H1 (cell line): Measurements from ENCODE around the gene VWCE. TPM values are rescaled to one million over a fixed set of nuclear protein-coding genes. Genes with fewer than 3 reads are reported as not detected.

Experiments used
- CTCF ChIA-PET: fragments of 300-600 bp; sonication (Branson Sonifier 250); formaldehyde crosslinking; loops from one replicate; lab custom pipeline; 2021; ENCODE audit not compliant: partially characterized antibody; lab: Charles Lee
- POLR2A ChIA-PET: fragments of 300-600 bp; sonication (Branson Sonifier 250); formaldehyde crosslinking; loops from one replicate; lab custom pipeline; 2021; ENCODE audit warnings: inconsistent platforms; ENCODE audit not compliant: partially characterized antibody; lab: Charles Lee
- DNase-seq, 2 experiments: peaks; one replicate each; pipeline versions ENCODE4 v3.0.0 to v3.0.0-alpha.2; 2010 to 2022; ENCODE audit warnings: low spot score in 2 of 2, low read depth in 1 of 2, mixed read lengths in 1 of 2
- FAIRE-seq: peaks from 2 replicates; lab custom pipeline; 2011; peaks lifted over from hg19 to GRCh38; lab: Jason Lieb, UNC
- H2AFZ ChIP-seq: 2 replicates; pipeline ENCODE4 v1.8.1; 2012; ENCODE audit warnings: low read length, inconsistent platforms
- H2AK5ac ChIP-seq: 2 replicates; pipeline ENCODE4 v1.6.1; 2013; ENCODE audit warnings: low read depth, low read length
- H2BK120ac ChIP-seq: replicated peaks from 2 replicates; pipeline ENCODE3; 2013; ENCODE audit warnings: low read depth, low read length, inconsistent platforms
- H2BK12ac ChIP-seq: 2 replicates; pipeline ENCODE4 v1.6.1; 2013; ENCODE audit warnings: low read depth, low read length
- H2BK15ac ChIP-seq: 2 replicates; pipeline ENCODE4 v1.6.1; 2013; ENCODE audit warnings: low read length
- H2BK20ac ChIP-seq: 2 replicates; pipeline ENCODE4 v1.6.1; 2013; ENCODE audit warnings: low read length
- H2BK5ac ChIP-seq: 2 replicates; pipeline ENCODE4 v1.6.1; 2013; ENCODE audit warnings: low read depth, low read length
- H3K14ac ChIP-seq: 2 replicates; pipeline ENCODE4 v1.6.1; 2013; ENCODE audit warnings: inconsistent platforms; ENCODE audit not compliant: insufficient read length
- H3K18ac ChIP-seq: 2 replicates; pipeline ENCODE4 v1.6.1; 2013; ENCODE audit warnings: low read length; ENCODE audit errors: extremely low read depth
- H3K23ac ChIP-seq: 2 replicates; pipeline ENCODE4 v1.6.1; 2013; ENCODE audit warnings: inconsistent platforms; ENCODE audit not compliant: insufficient read length
- H3K23me2 ChIP-seq: 2 replicates; pipeline ENCODE4 v1.6.1; 2013; ENCODE audit warnings: low read depth, low read length
- H3K27ac ChIP-seq: 2 replicates; pipeline ENCODE4 v1.6.1; 2011; ENCODE audit warnings: low read depth, low read length, inconsistent platforms
- H3K27me3 ChIP-seq, 4 experiments: replicated peaks in 1 of 4; 1 replicate in 1 of 4; 2 replicates in 3 of 4; pipeline versions ENCODE4 v1.6.1 to v1.8.1; 2011 to 2013; ENCODE audit warnings: low read length in 3 of 4, mild to moderate bottlenecking in 3 of 4, inconsistent platforms in 2 of 4, mixed read lengths in 2 of 4, moderate library complexity in 1 of 4; ENCODE audit not compliant: control insufficient read depth in 3 of 4, insufficient read depth in 3 of 4; ENCODE audit errors: extremely low read depth in 1 of 4
- H3K36me3 ChIP-seq, 4 experiments: 2 replicates each; pipeline versions ENCODE4 v1.6.1 to v1.8.1; 2011 to 2013; ENCODE audit warnings: mild to moderate bottlenecking in 4 of 4, low read length in 3 of 4, moderate library complexity in 2 of 4, control low read depth in 1 of 4, inconsistent platforms in 1 of 4; ENCODE audit not compliant: insufficient read depth in 4 of 4, control insufficient read depth in 2 of 4
- H3K4ac ChIP-seq: replicated peaks from 2 replicates; pipeline ENCODE3; 2013; ENCODE audit warnings: low read length, low read depth, mixed read lengths, inconsistent platforms; ENCODE audit not compliant: insufficient read length
- H3K4me1 ChIP-seq, 4 experiments: replicated peaks in 1 of 4; 1 replicate in 1 of 4; 2 replicates in 3 of 4; pipeline versions ENCODE4 v1.6.1 to v1.8.1; 2011 to 2013; ENCODE audit warnings: low read length in 3 of 4, inconsistent platforms in 2 of 4, mixed read lengths in 1 of 4; ENCODE audit not compliant: insufficient read depth in 4 of 4, control insufficient read depth in 3 of 4
- H3K4me2 ChIP-seq, 2 experiments: 2 replicates each; pipeline versions ENCODE4 v1.6.1 to v1.8.1; 2011 to 2013; ENCODE audit warnings: low read depth in 2 of 2, low read length in 2 of 2, control low read depth in 1 of 2, inconsistent platforms in 1 of 2, mild to moderate bottlenecking in 1 of 2; ENCODE audit not compliant: insufficient read depth in 1 of 2
- H3K4me3 ChIP-seq, 4 experiments: fragments of 200-600, 300-600 bp in 1 of 4; sonication (generic), shearing (Covaris generic), sonication (Bioruptor Twin) in 1 of 4; 2 replicates each; pipeline versions ENCODE4 v1.5.1 to v1.8.1; 2011 to 2016; ENCODE audit warnings: low read length in 4 of 4, low read depth in 3 of 4, control low read depth in 2 of 4, inconsistent platforms in 2 of 4, mild to moderate bottlenecking in 2 of 4, mixed read lengths in 1 of 4, moderate library complexity in 1 of 4; ENCODE audit not compliant: insufficient read depth in 2 of 4; ENCODE audit errors: extremely low read depth in 1 of 4
- H3K56ac ChIP-seq: replicated peaks from 2 replicates; pipeline ENCODE3; 2013; ENCODE audit warnings: low read depth, mild to moderate bottlenecking, mixed read lengths, low read length, inconsistent platforms; ENCODE audit not compliant: insufficient read length
- H3K79me1 ChIP-seq: 2 replicates; pipeline ENCODE4 v1.6.1; 2013; ENCODE audit warnings: low read depth, low read length, control low read depth
- H3K79me2 ChIP-seq, 2 experiments: 2 replicates each; pipeline versions ENCODE4 v1.6.1 to v1.8.1; 2012 to 2013; ENCODE audit warnings: low read length in 2 of 2, mild to moderate bottlenecking in 2 of 2, inconsistent platforms in 1 of 2; ENCODE audit not compliant: insufficient read depth in 2 of 2, control insufficient read depth in 1 of 2
- H3K9ac ChIP-seq, 4 experiments: replicated peaks in 1 of 4; 1 replicate in 1 of 4; 2 replicates in 3 of 4; pipeline versions ENCODE4 v1.6.1 to v1.8.1; 2011 to 2013; ENCODE audit warnings: low read depth in 3 of 4, low read length in 3 of 4, control low read depth in 2 of 4, mild to moderate bottlenecking in 2 of 4, moderate library complexity in 2 of 4, inconsistent platforms in 1 of 4; ENCODE audit errors: extremely low read depth in 1 of 4
- H3K9me3 ChIP-seq, 2 experiments: 2 replicates each; pipeline versions ENCODE4 v1.6.1 to v1.8.1; 2012 to 2013; ENCODE audit warnings: mild to moderate bottlenecking in 2 of 2, moderate library complexity in 2 of 2, control low read depth in 1 of 2, inconsistent platforms in 1 of 2, low read depth in 1 of 2, low read length in 1 of 2, mixed read lengths in 1 of 2; ENCODE audit not compliant: insufficient read depth in 2 of 2
- H4K20me1 ChIP-seq, 2 experiments: replicated peaks in 1 of 2; 2 replicates each; pipeline versions ENCODE3 to v1.8.1; 2011 to 2013; ENCODE audit warnings: inconsistent platforms in 2 of 2, low read length in 2 of 2, mild to moderate bottlenecking in 1 of 2; ENCODE audit not compliant: insufficient read depth in 2 of 2, control insufficient read depth in 1 of 2
- H4K5ac ChIP-seq: 2 replicates; pipeline ENCODE4 v1.6.1; 2013; ENCODE audit warnings: low read length, low read depth, mixed read lengths, inconsistent platforms; ENCODE audit not compliant: insufficient read length
- H4K8ac ChIP-seq: 2 replicates; pipeline ENCODE4 v1.8.0; 2013; ENCODE audit warnings: mild to moderate bottlenecking, moderate library complexity, low read length, inconsistent platforms; ENCODE audit not compliant: insufficient read depth; ENCODE audit errors: extremely low read depth
- H4K91ac ChIP-seq: replicated peaks from 2 replicates; pipeline ENCODE3; 2013; ENCODE audit warnings: low read length, mixed read lengths, inconsistent platforms; ENCODE audit not compliant: insufficient read length
- JUND ChIP-seq: IDR thresholded peaks from 2 replicates; pipeline ENCODE4 v1.6.1; 2011; ENCODE audit warnings: mild to moderate bottlenecking, improper control_type of control experiment, low read length
- POLR2A ChIP-seq, 2 experiments: IDR thresholded peaks; 1 replicate in 1 of 2; 2 replicates in 1 of 2; pipeline ENCODE4 v1.6.1; 2011; ENCODE audit warnings: low read depth in 2 of 2, low read length in 2 of 2, mild to moderate bottlenecking in 2 of 2; ENCODE audit errors: control extremely low read depth in 1 of 2
- WGBS, 2 experiments: shearing (Covaris generic) in 1 of 2; methylation state at CpG; one replicate each; pipeline versions ENCODE4 v1.1.6 to v1.1.7; 2013 to 2015; ENCODE audit warnings: low lambda C conversion rate in 2 of 2, mixed read lengths in 2 of 2, inconsistent platforms in 1 of 2, low coverage in 1 of 2, missing lambda C conversion rate in 1 of 2; ENCODE audit not compliant: insufficient replicate concordance in 2 of 2, insufficient coverage in 1 of 2, insufficient read length in 1 of 2; ENCODE audit errors: extremely low coverage in 1 of 2, missing lambda C conversion rate in 1 of 2; 5-methylcytosine and 5-hydroxymethylcytosine counted together
- polyA plus RNA-seq, 7 experiments: library from polyadenylated mRNA; depleted of rRNA in 3 of 7; stranded (reverse) in 5 of 7; unstranded in 2 of 7; fragments of >200 nt in 5 of 7; fragments of 200-250 nt in 2 of 7; gene quantifications; 1 replicate in 5 of 7; 2 replicates in 1 of 7; 4 replicates in 1 of 7; pipeline versions ENCODE4 v1.2.1 to v1.2.3, GENCODE V29; 2011 to 2013; ENCODE audit warnings: missing spikeins in 2 of 7, mixed read lengths in 2 of 7
- total RNA-seq: library from RNA; stranded (reverse); fragmentation: NEBNext Ultra II Directional; extraction: Animal tissue kit (Norgen Biotek cat#: 25700); gene quantifications from 2 replicates; pipeline ENCODE4 v1.2.1, GENCODE V29; 2021

The VWCE gene
- total and polyA plus RNA-seq, 2 of the 8 experiments (the other 6 are each of a cell fraction or from before 2014, with no cell fraction given) = 9.5 to 12.3 TPM

DNA sequence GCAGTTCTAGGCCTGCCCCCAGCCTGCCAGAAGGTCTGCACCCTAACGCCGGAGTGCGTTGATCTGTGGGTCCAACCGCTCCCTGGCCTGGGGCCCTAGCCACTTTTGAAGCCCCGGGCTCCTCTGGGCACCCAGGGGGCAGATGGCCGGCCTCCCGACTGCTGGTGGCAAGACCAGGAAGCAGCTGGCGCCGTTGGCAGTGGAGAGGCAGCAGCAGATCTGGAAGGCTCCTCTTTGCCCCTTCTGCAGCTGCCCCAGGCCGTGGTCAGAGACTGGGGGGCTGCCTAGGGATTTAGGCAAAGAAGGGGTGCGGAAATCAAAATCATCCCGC is 445 bp upstream of the VWCE start:
- TF ChIP-seq JUND (no peak), POLR2A (IDR thresholded peaks at IDR 0.05; ENCODE audit: control extremely low read depth in 1 of 2, low read depth in 2 of 2, low read length in 2 of 2) (peak in 1 of 2 experiments; percentile 41; a peak in 1 of 3 replicates)
- TF ChIP-seq, all 59 proteins: peak for 1
- H3K9me3 ChIP-seq = no peaks in the 10 kb centered on the region
- peak overlapping the region; percentile 54 to 82 (median 78) for H3K4me3 ChIP-seq

More for the DNA sequence above, 445 bp upstream of the VWCE start:
- H3K79me1 ChIP-seq = no peaks in the 10 kb centered on the region
- DNase-seq (no peak), FAIRE-seq (no peak)
- no peak overlapping the region for H2BK20ac ChIP-seq
- no peak overlapping the region for H2AK5ac ChIP-seq
- H3K27me3 ChIP-seq = peaks cover 1 to 12% (median 7%) of the 10 kb centered on the region in 4 experiments; a peak in 6 of 7 replicates
- H3K4me2 ChIP-seq = peak overlapping the region; percentile 71 to 91
- 0 out of 4 replicates have a peak, but pooled peaks cover 0 to 3% of the 10 kb centered on the region in 2 experiments for H3K79me2 ChIP-seq
- no peak overlapping the region for H3K56ac ChIP-seq
- no peak overlapping the region for H4K91ac ChIP-seq
- H3K4ac ChIP-seq = peak overlapping the region; percentile 65
- peaks cover 10% of the 10 kb centered on the region; the same call in 1 of the 2 replicates for H3K23me2 ChIP-seq
- 0 out of 2 replicates have a peak overlapping the region, but pooled peaks have one; percentile 68 for H2BK12ac ChIP-seq
- no peak overlapping the region for H3K23ac ChIP-seq
- peak overlapping the region; percentile 35 for H4K5ac ChIP-seq
- peaks cover 4 to 22% (median 9%) of the 10 kb centered on the region in 4 experiments; a peak in 6 of 8 replicates for H3K36me3 ChIP-seq
- H2BK5ac ChIP-seq = 0 out of 2 replicates have a peak overlapping the region, but pooled peaks have one; percentile 48
- no peak overlapping the region for H3K18ac ChIP-seq
- WGBS, 2 experiments = 54% methylated on average over 12 of the region's 12 CpGs; no CpG with 5 or more reads in 1 of the 2 experiments
- H3K9ac ChIP-seq = peak overlapping the region in 2 of 4 experiments; percentile 81 to 82; a peak in 3 of 7 replicates
- H4K20me1 ChIP-seq = peaks cover 3 to 13% of the 10 kb centered on the region in 2 experiments
- no peak overlapping the region for H2BK120ac ChIP-seq
- no peak overlapping the region for H3K27ac ChIP-seq
- ChIA-PET CTCF (interaction anchor here (0.6 to 2.9 kb wide), 6 partner anchors 14 to 89 kb away, joined by 3 to 14 read pairs (median 3); no protein-coding TSS in a partner anchor), POLR2A (interaction anchor here (0.8 to 6.9 kb wide), 17 partner anchors 9 to 135 kb away, joined by 3 to 54 read pairs (median 5); partner anchors contain the start of genes CPSF7, CYB561A3, DDB1 and SDHAF2)
- H3K14ac ChIP-seq = no peak overlapping the region
- H3K4me1 ChIP-seq = peaks cover 2 to 9% (median 8%) of the 10 kb centered on the region in 4 experiments
- no peak overlapping the region for H2AFZ ChIP-seq
- H4K8ac ChIP-seq = peak overlapping the region; percentile 87; the same call in 1 of the 2 replicates
- no peak overlapping the region for H2BK15ac ChIP-seq
